ENCODE data around the gene MARCKS. TPM values are rescaled to one million over a fixed set of nuclear protein-coding genes. Genes with fewer than 3 reads are reported as not detected.

Gene MARCKS, protein sequence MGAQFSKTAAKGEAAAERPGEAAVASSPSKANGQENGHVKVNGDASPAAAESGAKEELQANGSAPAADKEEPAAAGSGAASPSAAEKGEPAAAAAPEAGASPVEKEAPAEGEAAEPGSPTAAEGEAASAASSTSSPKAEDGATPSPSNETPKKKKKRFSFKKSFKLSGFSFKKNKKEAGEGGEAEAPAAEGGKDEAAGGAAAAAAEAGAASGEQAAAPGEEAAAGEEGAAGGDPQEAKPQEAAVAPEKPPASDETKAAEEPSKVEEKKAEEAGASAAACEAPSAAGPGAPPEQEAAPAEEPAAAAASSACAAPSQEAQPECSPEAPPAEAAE
- total RNA-seq, result 161 and 169 TPM in 2 replicates

DNA sequence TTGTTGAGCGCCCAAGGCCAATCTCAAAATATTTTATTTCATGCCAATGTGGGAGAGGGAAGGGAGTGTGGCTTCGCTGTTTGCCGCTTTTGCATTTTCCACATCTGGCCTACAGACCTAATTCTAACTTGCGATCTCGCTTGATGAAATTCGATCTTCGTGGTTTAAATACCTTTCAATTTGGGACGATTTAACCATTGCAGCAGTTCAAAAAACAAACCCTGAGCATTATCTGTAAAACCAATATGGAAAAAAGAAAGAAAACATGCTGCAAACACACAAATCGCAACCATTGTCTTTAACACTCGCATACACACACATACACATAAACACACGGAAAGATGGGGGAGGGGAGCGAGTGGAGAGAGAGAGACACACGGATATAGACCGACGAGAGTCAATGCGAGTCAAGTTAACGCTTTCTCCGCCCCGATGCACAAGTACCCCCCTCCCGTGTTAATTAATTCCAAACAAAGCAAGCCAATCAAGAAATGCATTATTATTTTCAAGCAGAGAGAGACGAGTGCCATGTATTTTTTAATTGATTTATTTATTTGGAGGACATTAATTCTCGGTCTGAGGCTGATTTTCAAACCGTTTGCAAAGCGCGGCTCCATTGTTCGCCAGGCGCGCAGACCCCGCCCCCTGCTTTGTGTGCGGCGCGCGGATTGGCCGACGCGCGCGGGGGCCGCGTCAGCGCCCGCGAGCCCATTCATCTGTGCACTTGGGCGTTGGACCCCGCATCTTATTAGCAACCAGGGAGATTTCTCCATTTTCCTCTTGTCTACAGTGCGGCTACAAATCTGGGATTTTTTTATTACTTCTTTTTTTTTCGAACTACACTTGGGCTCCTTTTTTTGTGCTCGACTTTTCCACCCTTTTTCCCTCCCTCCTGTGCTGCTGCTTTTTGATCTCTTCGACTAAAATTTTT is at the start of gene MARCKS:
MARCKS (plus strand) TSS at position 721 of the 931 bp plus-strand sequence. CDS start 401 bp downstream, outside the sequence.

Other genes starting within 250 kb of the MARCKS start
- gene HDAC2, start 113.8 kb downstream of the MARCKS start, total RNA-seq, result 30.3 and 46.8 TPM in 2 replicates

Measured in pericardium fibroblast (primary cell).